HG03066 (cell line): ENCODE data around the gene COL4A1.

Source experiments
- ATAC-seq: cut with Tn5 transposase; IDR thresholded peaks from one replicate; pipeline ENCODE4 v1.9.1; 2021; ENCODE audit warnings: low read depth; ENCODE audit not compliant: unreplicated experiment

Gene COL4A1

GRCh38 chr13:110280231-110280813, 26.6 kb downstream of the COL4A1 start:
- no peak for ATAC-seq

GRCh38 chr13:110279684-110280083, 27.3 kb downstream of the COL4A1 start:
- ATAC-seq: no peak

GRCh38 chr13:110278859-110279258, 28.1 kb downstream of the COL4A1 start:
- no peak for ATAC-seq

GRCh38 chr13:110277357-110277975, 29.5 kb downstream of the COL4A1 start:
- no peak for ATAC-seq

- no peak for ATAC-seq
Measured at GRCh38 chr13:110276553-110276950, 30.4 kb downstream of the COL4A1 start.

- no peak for ATAC-seq
Measured at GRCh38 chr13:110275931-110276552, 30.9 kb downstream of the COL4A1 start.

GRCh38 chr13:110274687-110275086, 32.3 kb downstream of the COL4A1 start:
- ATAC-seq: no peak

GRCh38 chr13:110273254-110273653, 33.7 kb downstream of the COL4A1 start:
- ATAC-seq: no peak

- ATAC-seq: no peak
Measured at GRCh38 chr13:110272651-110273050, 34.3 kb downstream of the COL4A1 start.

- no peak for ATAC-seq
Measured at GRCh38 chr13:110272227-110272626, 34.7 kb downstream of the COL4A1 start.

- ATAC-seq: no peak
Measured at GRCh38 chr13:110271313-110271712, 35.6 kb downstream of the COL4A1 start.

- ATAC-seq: no peak
Measured at GRCh38 chr13:110270507-110270906, 36.5 kb downstream of the COL4A1 start.

GRCh38 chr13:110269509-110270185, 37.3 kb downstream of the COL4A1 start:
- ATAC-seq: no peak

- no peak for ATAC-seq
Measured at GRCh38 chr13:110268576-110269185, 38.3 kb downstream of the COL4A1 start.

- no peak for ATAC-seq
Measured at GRCh38 chr13:110268061-110268460, 38.9 kb downstream of the COL4A1 start.

GRCh38 chr13:110266983-110267382, 40.0 kb downstream of the COL4A1 start:
- no peak for ATAC-seq

- ATAC-seq: no peak
Measured at GRCh38 chr13:110266431-110266809, 40.5 kb downstream of the COL4A1 start.

- ATAC-seq: no peak
Measured at GRCh38 chr13:110265682-110266430, 41.1 kb downstream of the COL4A1 start.

GRCh38 chr13:110265341-110265681, 41.6 kb downstream of the COL4A1 start:
- no peak for ATAC-seq

GRCh38 chr13:110264685-110265275, 42.2 kb downstream of the COL4A1 start:
- ATAC-seq: no peak
